Stimulated activated CD8-positive, alpha-beta memory T cell treated with anti-CD3 and anti-CD28 coated beads, Interleukin-4, amount 100 ng/mL, for 48 hours (primary cell): ENCODE data around the gene PLCB1.
"Not testable (repeated sequence)": the region's sequence is repeated elsewhere in the genome, so short reads cannot be mapped to it uniquely, and the experiment has no call there.

Source experiments
- DNase-seq: peaks from one replicate; pipeline ENCODE4 v3.0.0-alpha.2; 2020

Gene PLCB1

GRCh38 chr20:8808202-8808535, 676.1 kb downstream of the PLCB1 start:
- no peak for DNase-seq

GRCh38 chr20:8809107-8809953, 677.3 kb downstream of the PLCB1 start:
- DNase-seq: no peak

GRCh38 chr20:8811801-8812594, 679.9 kb downstream of the PLCB1 start:
- DNase-seq: no peak

GRCh38 chr20:8812817-8813216, 680.8 kb downstream of the PLCB1 start:
- DNase-seq: no peak

- DNase-seq: no peak
Observed at GRCh38 chr20:8815208-8815607, 683.1 kb downstream of the PLCB1 start.

- no peak for DNase-seq
Observed at GRCh38 chr20:8829256-8829655, 697.2 kb downstream of the PLCB1 start.

- not testable (repeated sequence) for DNase-seq
Observed at GRCh38 chr20:8834294-8834693, 702.2 kb downstream of the PLCB1 start.

- no peak for DNase-seq
Observed at GRCh38 chr20:8834851-8835250, 702.8 kb downstream of the PLCB1 start.

GRCh38 chr20:8837396-8837795, 705.3 kb downstream of the PLCB1 start:
- no peak for DNase-seq

GRCh38 chr20:8842525-8842924, 710.5 kb downstream of the PLCB1 start:
- no peak for DNase-seq

- DNase-seq: no peak
Observed at GRCh38 chr20:8844179-8844578, 712.1 kb downstream of the PLCB1 start.

GRCh38 chr20:8849990-8850389, 717.9 kb downstream of the PLCB1 start:
- no peak for DNase-seq

- no peak for DNase-seq
Observed at GRCh38 chr20:8851446-8851845, 719.4 kb downstream of the PLCB1 start.

- DNase-seq: not testable (repeated sequence)
Observed at GRCh38 chr20:8851919-8852318, 719.9 kb downstream of the PLCB1 start.

- DNase-seq: not testable (repeated sequence)
Observed at GRCh38 chr20:8853211-8853610, 721.1 kb downstream of the PLCB1 start.

GRCh38 chr20:8853805-8854338, 721.8 kb downstream of the PLCB1 start:
- no peak for DNase-seq

- DNase-seq: no peak
Observed at GRCh38 chr20:8854571-8854970, 722.5 kb downstream of the PLCB1 start.

- no peak for DNase-seq
Observed at GRCh38 chr20:8855315-8855714, 723.2 kb downstream of the PLCB1 start.

GRCh38 chr20:8856668-8857067, 724.6 kb downstream of the PLCB1 start:
- no peak for DNase-seq

GRCh38 chr20:8858181-8858787, 726.2 kb downstream of the PLCB1 start:
- DNase-seq: no peak

GRCh38 chr20:8860011-8860495, 728.0 kb downstream of the PLCB1 start:
- no peak for DNase-seq

- no peak for DNase-seq
Observed at GRCh38 chr20:8862092-8862491, 730.0 kb downstream of the PLCB1 start.

GRCh38 chr20:8865636-8866035, 733.6 kb downstream of the PLCB1 start:
- no peak for DNase-seq
